ENCODE results near the gene STON2. TPM values are rescaled to one million over a fixed set of nuclear protein-coding genes. Genes with fewer than 3 reads are reported as not detected.

Gene STON2
- total and polyA plus RNA-seq, 2 of the 8 experiments (the other 6 are each of a cell fraction or from before 2014, with no cell fraction given): 8.9 to 50.0 TPM

DNA sequence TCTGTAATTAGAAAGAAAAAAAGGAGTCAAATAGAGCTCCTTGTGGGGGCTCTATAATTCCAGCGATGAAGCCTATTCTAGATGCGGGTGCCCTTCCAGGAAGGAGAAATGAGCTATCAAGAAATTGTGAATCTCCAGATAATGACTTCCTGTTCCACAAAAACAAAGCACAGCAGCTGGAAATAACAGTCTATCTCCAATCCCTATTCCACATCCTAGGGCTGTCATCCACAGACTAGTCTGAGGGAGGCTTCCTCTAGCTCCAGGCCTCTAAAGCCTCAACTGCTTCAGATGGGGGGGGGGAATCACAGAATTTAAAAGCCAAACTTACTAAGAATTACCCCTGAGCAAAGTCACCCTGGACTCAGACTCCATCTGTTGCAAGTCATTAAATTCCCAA lies 102.0 kb downstream of the STON2 start:
- H3K36me3 ChIP-seq (ENCODE audit: control insufficient read depth in 2 of 4, insufficient read depth in 4 of 4, low read length in 3 of 4): no peaks in the 10 kb centered on the region
- FAIRE-seq (no peak), DNase-seq (ENCODE audit: low read depth in 1 of 2, low spot score in 2 of 2) (no peak)
- 85% methylated on average over 2 of the region's 2 CpGs; no CpG with 5 or more reads in 1 of the 2 experiments for WGBS, 2 experiments (ENCODE audit: extremely low coverage in 1 of 2, insufficient coverage in 1 of 2, insufficient read length in 1 of 2, insufficient replicate concordance in 2 of 2, low coverage in 1 of 2, low lambda C conversion rate in 2 of 2, missing lambda C conversion rate in 1 of 2)
- H4K20me1 ChIP-seq (replicated peaks in 1 of 2; ENCODE audit: control insufficient read depth in 1 of 2, insufficient read depth in 2 of 2, low read length in 2 of 2): peaks cover 0 to 1% of the 10 kb centered on the region in 2 experiments
- H3K79me2 ChIP-seq (ENCODE audit: control insufficient read depth in 1 of 2, insufficient read depth in 2 of 2, low read length in 2 of 2): 0 out of 4 replicates have a peak, but pooled peaks cover 0 to 6% of the 10 kb centered on the region in 2 experiments
- H3K4ac ChIP-seq (replicated peaks; ENCODE audit: insufficient read length, low read depth, low read length): no peak overlapping the region
- no peaks in the 10 kb centered on the region for H3K4me1 ChIP-seq (replicated peaks in 1 of 4; ENCODE audit: control insufficient read depth in 3 of 4, insufficient read depth in 4 of 4, low read length in 3 of 4)
- no peak overlapping the region for H2BK12ac ChIP-seq (ENCODE audit: low read depth, low read length)
- H3K79me1 ChIP-seq (ENCODE audit: low read depth, low read length): no peaks in the 10 kb centered on the region
- H3K4me2 ChIP-seq (ENCODE audit: insufficient read depth in 1 of 2, low read depth in 2 of 2, low read length in 2 of 2): no peak overlapping the region
- no peak overlapping the region for H2AFZ ChIP-seq (ENCODE audit: low read length)
- no peak overlapping the region for H2BK5ac ChIP-seq (ENCODE audit: low read depth, low read length)
- POLR2A ChIA-PET (ENCODE audit: partially characterized antibody): interaction anchor here (0.6 to 1.2 kb wide), 2 partner anchors 23 to 137 kb away, joined by 3 read pairs; no protein-coding TSS in a partner anchor
- no peaks in the 10 kb centered on the region for H3K27me3 ChIP-seq (replicated peaks in 1 of 4; ENCODE audit: control insufficient read depth in 3 of 4, extremely low read depth in 1 of 4, insufficient read depth in 3 of 4, low read length in 3 of 4)
- H3K9me3 ChIP-seq (ENCODE audit: insufficient read depth in 2 of 2, low read depth in 1 of 2, low read length in 1 of 2): no peaks in the 10 kb centered on the region
- TF ChIP-seq SP2 (IDR thresholded peaks at IDR 0.05; ENCODE audit: low read length) (no peak), FOSL1 (IDR thresholded peaks at IDR 0.05; ENCODE audit: insufficient read depth, low read depth, low read length) (no peak), PHF8 (conservative IDR thresholded peaks at IDR 0.05; ENCODE audit: low read depth, low read length) (no peak), JUN (IDR thresholded peaks at IDR 0.05; ENCODE audit: low read depth, low read length) (no peak), SIX5 (IDR thresholded peaks at IDR 0.05; ENCODE audit: low read depth, low read length) (no peak), SP1 (IDR thresholded peaks at IDR 0.05; ENCODE audit: low read depth, low read length) (no peak), BCL11A (IDR thresholded peaks at IDR 0.05; ENCODE audit: low read depth in 2 of 2, low read length in 2 of 2) (no peak), CHD2 (IDR thresholded peaks at IDR 0.05; ENCODE audit: low read length) (no peak)
- no peak overlapping the region for H4K91ac ChIP-seq (replicated peaks; ENCODE audit: insufficient read length, low read length)
- H2BK20ac ChIP-seq (ENCODE audit: low read length): no peak overlapping the region
- no peak overlapping the region for H3K9ac ChIP-seq (replicated peaks in 1 of 4; ENCODE audit: extremely low read depth in 1 of 4, low read depth in 3 of 4, low read length in 3 of 4)
- H3K18ac ChIP-seq (ENCODE audit: extremely low read depth, low read length): no peak overlapping the region
- CTCF ChIA-PET (ENCODE audit: partially characterized antibody): interaction anchor here (0.6 to 1.9 kb wide), 5 partner anchors 11 to 28 kb away, joined by 4 to 7 read pairs (median 5); no protein-coding TSS in a partner anchor
- no peak overlapping the region for H2BK15ac ChIP-seq (ENCODE audit: low read length)
- H3K23me2 ChIP-seq (ENCODE audit: low read depth, low read length): no peaks in the 10 kb centered on the region; the same call in 1 of the 2 replicates
- H4K8ac ChIP-seq (ENCODE audit: extremely low read depth, insufficient read depth, low read length): no peak overlapping the region
- no peak overlapping the region for H2BK120ac ChIP-seq (replicated peaks; ENCODE audit: low read depth, low read length)
- no peak overlapping the region for H3K4me3 ChIP-seq (ENCODE audit: extremely low read depth in 1 of 4, insufficient read depth in 2 of 4, low read depth in 3 of 4, low read length in 4 of 4)
- H3K23ac ChIP-seq (ENCODE audit: insufficient read length): no peak overlapping the region
- no peak overlapping the region for H3K27ac ChIP-seq (ENCODE audit: low read depth, low read length)
- no peak overlapping the region for H3K56ac ChIP-seq (replicated peaks; ENCODE audit: insufficient read length, low read depth, low read length)
- H4K5ac ChIP-seq (ENCODE audit: insufficient read length, low read depth, low read length): no peak overlapping the region
- H2AK5ac ChIP-seq (ENCODE audit: low read depth, low read length): no peak overlapping the region
- H3K14ac ChIP-seq (ENCODE audit: insufficient read length): no peak overlapping the region

All from H1 (cell line).